ENCODE results near the gene CREBL2.
"Not testable (repeated sequence)": the region's sequence is repeated elsewhere in the genome, so short reads cannot be mapped to it uniquely, and the experiment has no call there.

Gene CREBL2

DNA sequence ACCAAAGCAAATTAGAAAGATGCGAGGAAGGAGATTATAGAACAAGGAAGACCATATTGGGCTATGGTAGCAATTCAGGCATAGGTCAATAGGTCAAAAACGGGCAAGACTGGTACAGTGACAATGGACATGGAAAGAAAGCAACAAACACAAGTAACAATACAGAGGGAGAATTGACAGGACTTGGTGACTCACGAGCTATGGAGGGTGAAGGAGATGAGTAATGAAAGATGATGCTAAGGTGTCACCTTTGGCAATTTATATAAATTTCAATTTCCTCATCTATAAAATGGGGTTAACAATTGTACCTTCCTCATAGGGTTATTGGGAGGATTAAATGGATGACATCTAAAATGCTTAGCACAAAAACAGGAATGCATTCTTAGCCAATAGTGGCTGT, 33.9 kb upstream of the CREBL2 start:
- TF ChIP-seq, protein P1, sequence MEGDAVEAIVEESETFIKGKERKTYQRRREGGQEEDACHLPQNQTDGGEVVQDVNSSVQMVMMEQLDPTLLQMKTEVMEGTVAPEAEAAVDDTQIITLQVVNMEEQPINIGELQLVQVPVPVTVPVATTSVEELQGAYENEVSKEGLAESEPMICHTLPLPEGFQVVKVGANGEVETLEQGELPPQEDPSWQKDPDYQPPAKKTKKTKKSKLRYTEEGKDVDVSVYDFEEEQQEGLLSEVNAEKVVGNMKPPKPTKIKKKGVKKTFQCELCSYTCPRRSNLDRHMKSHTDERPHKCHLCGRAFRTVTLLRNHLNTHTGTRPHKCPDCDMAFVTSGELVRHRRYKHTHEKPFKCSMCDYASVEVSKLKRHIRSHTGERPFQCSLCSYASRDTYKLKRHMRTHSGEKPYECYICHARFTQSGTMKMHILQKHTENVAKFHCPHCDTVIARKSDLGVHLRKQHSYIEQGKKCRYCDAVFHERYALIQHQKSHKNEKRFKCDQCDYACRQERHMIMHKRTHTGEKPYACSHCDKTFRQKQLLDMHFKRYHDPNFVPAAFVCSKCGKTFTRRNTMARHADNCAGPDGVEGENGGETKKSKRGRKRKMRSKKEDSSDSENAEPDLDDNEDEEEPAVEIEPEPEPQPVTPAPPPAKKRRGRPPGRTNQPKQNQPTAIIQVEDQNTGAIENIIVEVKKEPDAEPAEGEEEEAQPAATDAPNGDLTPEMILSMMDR (IDR thresholded peaks at IDR 0.05; ENCODE audit: borderline replicate concordance, insufficient read depth, low read depth, low read length): no peak
- H3K4me3 ChIP-seq (ENCODE audit: low read depth, low read length): no peak overlapping the region

DNA sequence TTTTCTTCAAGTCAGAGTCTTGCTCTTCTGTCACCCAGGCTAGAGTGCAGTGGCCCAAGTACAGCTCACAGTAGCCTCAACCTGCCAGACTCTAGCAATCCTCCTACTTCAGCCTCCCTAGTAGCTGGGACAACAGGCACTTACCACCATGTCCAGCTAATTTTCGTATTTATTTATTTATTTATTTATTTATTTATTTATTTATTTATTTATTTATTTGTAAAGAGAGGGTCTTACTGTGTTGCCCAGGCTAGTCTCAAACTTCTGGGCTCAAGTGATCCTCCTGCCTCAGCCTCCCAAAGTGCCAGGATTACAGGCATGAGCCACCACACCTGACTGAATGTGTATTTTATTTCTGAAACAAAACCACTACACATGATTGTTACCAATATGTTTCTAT, 31.0 kb upstream of the CREBL2 start:
- not testable (repeated sequence) for H3K4me3 ChIP-seq (ENCODE audit: low read depth, low read length)

DNA sequence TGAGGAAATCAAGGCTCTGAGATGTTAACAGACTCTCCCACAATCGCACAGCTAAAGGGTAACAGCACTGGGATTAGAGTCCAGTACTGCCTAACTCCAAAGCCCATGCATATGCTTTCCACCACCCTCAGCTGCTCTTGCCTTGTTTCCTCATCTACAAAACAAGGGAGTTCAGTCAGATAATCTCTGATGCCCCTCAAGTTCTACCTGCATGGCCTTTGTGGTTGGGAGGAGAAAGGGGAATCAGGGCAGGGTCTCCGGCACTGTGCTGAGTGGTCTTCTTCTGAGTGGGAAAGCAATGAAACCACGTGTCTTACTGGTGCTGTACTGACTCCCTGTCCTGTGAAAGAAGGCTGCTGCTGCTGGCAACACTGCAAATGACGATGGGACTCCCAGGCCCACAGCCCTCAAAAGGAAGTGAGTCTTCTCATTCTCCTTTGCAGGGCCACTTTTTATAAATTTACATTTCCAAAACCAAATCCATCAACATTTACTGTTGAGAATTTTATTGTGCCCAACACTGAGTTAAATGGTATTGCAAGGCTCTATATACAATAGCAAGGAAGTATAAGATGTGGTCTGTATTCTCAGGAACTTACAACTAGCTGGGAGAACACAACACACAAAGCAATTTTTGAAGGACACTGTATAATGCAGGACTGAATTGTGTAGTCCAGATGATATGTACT, 29.3 kb upstream of the CREBL2 start:
- no peak overlapping the region for H3K4me3 ChIP-seq (ENCODE audit: low read depth, low read length)
- TF ChIP-seq, protein P1 (IDR thresholded peaks at IDR 0.05; ENCODE audit: borderline replicate concordance, insufficient read depth, low read depth, low read length): no peak

DNA sequence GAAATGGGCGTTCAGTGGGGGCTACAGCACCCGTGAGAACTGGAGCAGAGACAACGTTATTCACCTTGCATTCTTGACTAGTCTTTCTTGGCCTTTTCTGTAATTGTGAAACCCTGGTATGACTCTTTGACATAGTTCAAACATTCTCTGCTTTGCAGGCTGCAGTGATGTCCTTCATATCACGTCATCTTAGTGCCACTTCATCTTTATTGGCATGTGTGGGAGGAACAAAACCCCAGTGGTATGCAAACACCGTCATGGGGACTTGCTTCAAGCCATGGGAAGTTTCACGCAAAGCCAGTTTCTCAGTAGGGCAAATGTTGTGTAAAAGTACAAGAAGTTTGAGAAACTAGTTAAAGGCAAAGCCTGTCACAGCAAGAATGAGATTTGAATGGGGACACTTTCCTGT, 28.8 kb upstream of the CREBL2 start:
- no peak overlapping the region for H3K4me3 ChIP-seq (ENCODE audit: low read depth, low read length)
- TF ChIP-seq, protein P1 (IDR thresholded peaks at IDR 0.05; ENCODE audit: borderline replicate concordance, insufficient read depth, low read depth, low read length): no peak

DNA sequence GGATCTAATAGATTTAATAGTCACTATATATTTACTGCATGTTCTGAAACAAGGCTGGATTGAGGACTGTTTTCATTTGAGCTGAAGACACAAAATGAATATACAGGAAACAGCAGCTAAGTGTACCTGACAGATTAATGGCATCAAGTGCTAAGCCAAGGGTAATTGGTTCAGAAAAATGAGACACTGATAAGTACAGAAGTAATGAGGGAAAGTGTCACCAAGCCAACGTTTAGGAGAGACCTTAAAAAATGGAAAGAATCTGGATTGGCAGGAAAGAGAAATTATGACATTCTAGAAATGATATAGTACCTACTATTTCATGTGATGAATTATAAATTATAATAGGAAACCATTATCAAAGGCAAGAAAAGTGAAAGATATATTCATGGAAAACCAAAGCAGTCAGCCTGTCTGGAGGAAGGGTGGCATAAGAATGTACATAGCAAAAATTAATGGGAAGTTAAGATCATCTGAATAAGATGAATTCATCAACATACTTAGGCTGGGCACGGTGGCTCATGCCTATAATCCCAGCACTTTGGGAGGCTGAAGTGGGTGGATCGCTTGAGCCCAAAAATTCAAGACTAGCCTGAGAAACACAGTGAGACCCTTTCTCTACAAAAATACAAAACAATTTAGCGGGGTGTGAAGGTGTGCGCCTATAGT, 28.0 kb upstream of the CREBL2 start:
- H3K4me3 ChIP-seq (ENCODE audit: low read depth, low read length): no peak overlapping the region
- TF ChIP-seq, protein P1 (IDR thresholded peaks at IDR 0.05; ENCODE audit: borderline replicate concordance, insufficient read depth, low read depth, low read length): no peak

DNA sequence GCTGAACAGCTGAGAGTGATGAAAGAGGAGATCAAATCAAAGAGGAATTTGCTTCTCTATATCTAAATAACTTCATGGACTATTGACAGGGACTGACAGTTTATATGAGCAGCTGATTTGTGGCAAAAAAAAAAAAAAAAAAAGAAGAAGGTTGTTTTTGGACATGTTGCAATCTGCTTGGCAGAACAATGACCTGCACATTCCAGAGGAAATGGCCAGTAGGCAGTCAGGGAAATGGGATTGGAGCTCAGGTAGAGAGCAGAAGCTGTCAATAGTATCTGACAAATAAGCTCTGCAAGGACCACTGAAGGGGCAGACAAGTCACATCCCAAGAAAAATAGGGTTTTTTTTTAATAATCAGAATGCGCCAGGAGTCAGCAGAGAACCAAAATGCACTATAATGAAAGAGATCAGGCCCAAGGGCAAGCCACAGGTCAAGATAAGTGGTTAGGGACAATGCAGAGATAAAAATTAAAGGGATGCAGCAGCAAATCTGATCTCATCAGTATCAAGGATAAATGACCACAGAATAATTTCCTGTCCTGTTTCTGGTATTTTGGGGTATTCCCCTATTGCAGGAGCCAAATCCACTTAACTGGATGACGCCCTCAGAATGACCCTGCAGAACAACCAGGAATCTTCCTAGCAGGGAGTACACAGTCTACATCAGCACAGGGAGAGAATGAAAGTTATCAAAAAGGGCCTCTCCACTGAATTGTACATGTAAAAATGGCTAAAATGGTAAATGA, 26.4 kb upstream of the CREBL2 start:
- TF ChIP-seq, protein P1 (IDR thresholded peaks at IDR 0.05; ENCODE audit: borderline replicate concordance, insufficient read depth, low read depth, low read length): no peak
- no peak overlapping the region for H3K4me3 ChIP-seq (ENCODE audit: low read depth, low read length)

DNA sequence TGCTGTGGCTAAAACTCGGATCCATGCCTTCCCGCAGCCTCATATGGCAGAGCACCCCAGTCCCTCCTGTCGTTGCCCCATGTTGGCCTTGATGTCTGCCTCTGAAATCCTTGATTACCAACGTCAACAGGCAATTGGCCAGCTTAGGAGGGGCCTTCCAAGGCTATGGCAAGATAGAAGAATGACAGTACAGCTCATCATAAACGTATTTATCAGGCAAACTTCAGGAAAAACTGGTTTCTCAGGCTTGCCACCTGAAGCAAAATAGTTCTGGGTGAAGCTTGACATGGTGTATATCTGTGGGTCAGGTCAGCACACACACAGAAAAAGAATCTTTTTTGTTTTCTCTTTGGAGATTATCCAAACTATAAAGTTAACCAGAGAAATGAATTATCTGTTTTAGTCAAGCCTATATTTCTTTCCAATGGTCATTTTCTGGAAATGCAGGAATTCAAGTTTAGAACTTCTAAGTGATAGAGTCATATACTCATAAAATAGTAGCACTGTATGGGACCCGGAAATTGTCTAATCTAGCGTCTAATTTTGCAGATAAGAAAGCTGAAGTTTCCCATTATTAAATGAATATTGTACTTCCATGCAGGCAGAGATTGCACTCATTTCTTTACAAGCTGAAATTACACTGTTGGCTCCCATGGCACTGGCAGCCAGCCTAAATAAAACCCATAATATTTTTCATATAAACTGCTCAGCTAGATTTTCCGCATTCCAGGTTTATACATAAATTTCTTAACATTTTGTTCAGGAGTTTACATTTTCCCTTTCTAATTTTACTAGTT, 24.6 kb upstream of the CREBL2 start:
- TF ChIP-seq, protein P1 (IDR thresholded peaks at IDR 0.05; ENCODE audit: borderline replicate concordance, insufficient read depth, low read depth, low read length): no peak
- no peak overlapping the region for H3K4me3 ChIP-seq (ENCODE audit: low read depth, low read length)

Data from GM12875 (cell line).